ENCODE measurements around the gene ARSK.

ARSK gene

DNA sequence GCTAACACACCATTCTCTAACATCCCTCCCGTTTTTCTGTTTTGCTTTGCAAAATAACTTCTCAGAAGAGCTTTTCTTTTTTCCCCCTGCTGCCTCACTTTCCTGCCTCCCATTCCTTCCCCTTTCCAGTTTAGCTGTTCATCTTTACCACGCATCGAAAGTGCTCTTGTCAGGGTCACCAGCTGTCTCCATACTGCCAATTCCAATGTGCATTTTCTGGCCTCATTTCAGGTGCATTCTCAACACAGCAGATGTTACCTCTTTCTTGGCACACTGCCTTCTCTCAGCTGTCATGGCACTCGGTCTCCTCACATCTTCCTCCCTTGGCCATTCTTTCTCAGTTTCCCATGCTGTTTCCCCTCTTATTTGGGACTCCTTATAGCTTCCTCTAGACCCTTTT, 9.5 kb downstream of the ARSK start:
- TF ChIP-seq, protein P1, sequence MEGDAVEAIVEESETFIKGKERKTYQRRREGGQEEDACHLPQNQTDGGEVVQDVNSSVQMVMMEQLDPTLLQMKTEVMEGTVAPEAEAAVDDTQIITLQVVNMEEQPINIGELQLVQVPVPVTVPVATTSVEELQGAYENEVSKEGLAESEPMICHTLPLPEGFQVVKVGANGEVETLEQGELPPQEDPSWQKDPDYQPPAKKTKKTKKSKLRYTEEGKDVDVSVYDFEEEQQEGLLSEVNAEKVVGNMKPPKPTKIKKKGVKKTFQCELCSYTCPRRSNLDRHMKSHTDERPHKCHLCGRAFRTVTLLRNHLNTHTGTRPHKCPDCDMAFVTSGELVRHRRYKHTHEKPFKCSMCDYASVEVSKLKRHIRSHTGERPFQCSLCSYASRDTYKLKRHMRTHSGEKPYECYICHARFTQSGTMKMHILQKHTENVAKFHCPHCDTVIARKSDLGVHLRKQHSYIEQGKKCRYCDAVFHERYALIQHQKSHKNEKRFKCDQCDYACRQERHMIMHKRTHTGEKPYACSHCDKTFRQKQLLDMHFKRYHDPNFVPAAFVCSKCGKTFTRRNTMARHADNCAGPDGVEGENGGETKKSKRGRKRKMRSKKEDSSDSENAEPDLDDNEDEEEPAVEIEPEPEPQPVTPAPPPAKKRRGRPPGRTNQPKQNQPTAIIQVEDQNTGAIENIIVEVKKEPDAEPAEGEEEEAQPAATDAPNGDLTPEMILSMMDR (IDR thresholded peaks at IDR 0.05; ENCODE audit: low read depth, low read length), result no peak
- Histone ChIP-seq H3K4me3 (ENCODE audit: low read depth, low read length) (no peak overlapping the region), H3K27me3 (ENCODE audit: insufficient read depth, low read depth, severe bottlenecking) (no peaks in the 10 kb centered on the region), H3K36me3 (no peaks in the 10 kb centered on the region; the same call in 1 of the 2 replicates), H3K27ac (no peak overlapping the region), H3K9me3 (ENCODE audit: severe bottlenecking) (no peaks in the 10 kb centered on the region)
- DNase-seq, result no peak

DNA sequence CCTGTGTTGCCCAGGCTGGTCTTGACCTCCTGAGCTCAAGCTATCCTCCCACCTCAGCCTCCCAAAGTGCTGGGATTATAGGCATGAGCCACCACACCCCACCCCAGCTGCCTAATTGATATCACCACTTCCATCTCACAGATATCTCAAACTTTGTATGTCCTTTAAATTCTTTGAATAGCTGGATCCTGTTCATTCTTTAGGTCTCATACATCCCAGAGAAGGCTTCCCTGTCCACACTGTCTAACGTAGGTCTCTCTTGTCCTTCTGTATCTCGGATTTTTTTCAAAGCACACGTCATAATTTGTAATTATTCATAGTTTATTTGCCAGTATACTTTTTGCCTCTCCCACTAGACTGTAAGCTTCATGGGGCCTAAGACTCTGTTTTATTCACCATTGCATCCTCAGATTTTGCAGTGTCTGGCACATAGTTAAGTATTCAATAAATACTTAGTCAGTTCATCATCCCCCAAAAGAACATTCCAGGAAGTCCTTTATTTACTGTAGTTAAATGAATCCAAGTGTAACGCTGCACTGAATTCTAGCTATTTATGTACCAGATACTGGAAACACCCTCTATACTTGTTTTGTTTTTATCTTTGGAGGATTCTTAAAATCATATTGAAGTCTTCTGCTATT, 10.5 kb downstream of the ARSK start:
- DNase-seq, result no peak
- H3K9me3 ChIP-seq (ENCODE audit: severe bottlenecking), result no peaks in the 10 kb centered on the region
- no peak overlapping the region for H3K27ac ChIP-seq
- TF ChIP-seq, protein P1 (IDR thresholded peaks at IDR 0.05; ENCODE audit: low read depth, low read length), result no peak
- no peaks in the 10 kb centered on the region for H3K27me3 ChIP-seq (ENCODE audit: insufficient read depth, low read depth, severe bottlenecking)
- no peaks in the 10 kb centered on the region; the same call in 1 of the 2 replicates for H3K36me3 ChIP-seq
- H3K4me3 ChIP-seq (ENCODE audit: low read depth, low read length), result no peak overlapping the region

DNA sequence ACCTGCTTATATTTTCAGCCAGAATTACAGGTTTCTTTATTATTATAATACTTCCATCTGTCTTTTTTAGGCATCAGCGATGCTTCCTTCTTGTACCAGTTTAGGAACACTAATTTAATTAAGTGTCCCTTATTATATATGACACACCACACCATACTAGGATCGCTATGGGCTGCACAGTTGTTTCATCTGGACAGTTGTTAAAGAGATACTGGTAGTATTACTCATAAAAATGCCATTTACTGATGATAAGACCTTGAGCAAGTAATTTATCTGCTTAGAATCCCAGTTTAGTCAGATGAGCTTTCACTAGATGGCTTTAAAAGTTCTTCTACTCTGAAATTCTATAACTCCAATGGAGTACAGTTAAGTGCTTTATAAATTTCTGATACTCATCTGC, 17.1 kb downstream of the ARSK start:
- DNase-seq, result no peak
- no peak overlapping the region for H3K27ac ChIP-seq
- TF ChIP-seq, protein P1 (IDR thresholded peaks at IDR 0.05; ENCODE audit: low read depth, low read length), result no peak
- H3K4me3 ChIP-seq (ENCODE audit: low read depth, low read length), result no peak overlapping the region
- no peaks in the 10 kb centered on the region for H3K9me3 ChIP-seq (ENCODE audit: severe bottlenecking)
- no peaks in the 10 kb centered on the region for H3K27me3 ChIP-seq (ENCODE audit: insufficient read depth, low read depth, severe bottlenecking)
- H3K36me3 ChIP-seq, result no peaks in the 10 kb centered on the region; the same call in 1 of the 2 replicates

DNA sequence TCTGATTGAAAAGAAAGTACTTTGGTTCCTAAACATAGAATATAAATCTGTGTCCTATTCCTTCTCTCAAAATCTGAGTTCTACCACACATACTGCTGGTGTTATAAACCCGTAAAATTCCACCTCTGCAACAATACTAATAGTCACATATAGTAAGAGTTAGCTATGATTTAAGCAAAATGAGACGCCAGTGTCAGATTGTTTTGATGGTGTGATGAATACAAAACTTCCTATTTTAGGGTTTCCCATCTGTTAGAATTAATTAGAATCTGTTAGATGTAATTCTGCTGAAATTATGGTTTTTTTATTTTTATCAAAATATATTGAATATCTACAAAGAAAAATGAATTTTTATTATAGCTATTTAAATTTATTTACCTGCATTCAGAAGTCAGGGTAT, 26.7 kb downstream of the ARSK start:
- no peaks in the 10 kb centered on the region for H3K27me3 ChIP-seq (ENCODE audit: insufficient read depth, low read depth, severe bottlenecking)
- H3K9me3 ChIP-seq (ENCODE audit: severe bottlenecking), result no peaks in the 10 kb centered on the region
- H3K27ac ChIP-seq, result no peak overlapping the region
- no peaks in the 10 kb centered on the region for H3K36me3 ChIP-seq
- TF ChIP-seq, protein P1 (IDR thresholded peaks at IDR 0.05; ENCODE audit: low read depth, low read length), result no peak
- no peak for DNase-seq
- H3K4me3 ChIP-seq (ENCODE audit: low read depth, low read length), result no peak overlapping the region

DNA sequence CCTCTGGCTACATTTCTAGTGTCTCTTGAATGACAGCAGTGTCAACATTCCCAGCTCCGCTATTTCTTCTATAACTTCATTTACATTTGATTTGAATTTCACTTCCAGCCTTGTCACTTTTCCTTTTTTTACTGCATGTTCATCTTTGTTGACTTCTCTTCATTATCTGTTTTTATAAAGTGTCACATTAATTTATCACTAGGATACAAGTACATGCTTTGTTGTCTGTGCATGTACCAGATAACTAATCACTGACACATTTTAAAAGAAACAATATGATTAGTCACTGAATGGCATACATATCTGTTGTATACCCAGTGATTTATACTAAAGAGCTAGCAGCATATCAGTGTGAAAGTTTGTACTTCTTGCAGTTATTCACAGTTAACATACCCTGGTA, 29.1 kb downstream of the ARSK start:
- TF ChIP-seq, protein P1 (IDR thresholded peaks at IDR 0.05; ENCODE audit: low read depth, low read length), result no peak
- no peak for DNase-seq
- Histone ChIP-seq H3K27me3 (ENCODE audit: insufficient read depth, low read depth, severe bottlenecking) (no peaks in the 10 kb centered on the region), H3K9me3 (ENCODE audit: severe bottlenecking) (no peaks in the 10 kb centered on the region), H3K4me3 (ENCODE audit: low read depth, low read length) (no peak overlapping the region), H3K36me3 (no peaks in the 10 kb centered on the region), H3K27ac (no peak overlapping the region)

DNA sequence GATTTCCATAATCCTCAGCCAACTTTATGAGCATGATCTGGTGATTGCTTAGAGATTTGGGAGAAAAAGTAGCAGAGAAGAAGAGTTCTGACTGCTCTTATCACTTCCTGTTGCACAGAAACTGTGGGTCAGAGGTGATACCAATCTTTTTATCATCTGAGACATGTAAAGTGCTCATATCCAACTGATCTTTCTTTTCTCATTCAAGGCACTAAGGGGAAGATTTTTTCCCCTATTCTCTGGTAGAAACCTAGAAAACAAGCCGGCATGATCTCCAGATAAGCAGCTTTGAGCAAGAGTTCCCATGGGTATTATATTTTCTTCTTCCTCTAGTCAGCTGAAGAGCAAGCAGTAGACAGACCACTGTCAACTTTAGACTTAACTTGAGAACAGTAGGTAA, 36.0 kb downstream of the ARSK start:
- H3K9me3 ChIP-seq (ENCODE audit: severe bottlenecking), result no peaks in the 10 kb centered on the region
- DNase-seq, result no peak
- no peaks in the 10 kb centered on the region for H3K27me3 ChIP-seq (ENCODE audit: insufficient read depth, low read depth, severe bottlenecking)
- no peak overlapping the region for H3K4me3 ChIP-seq (ENCODE audit: low read depth, low read length)
- no peak overlapping the region for H3K27ac ChIP-seq
- no peaks in the 10 kb centered on the region; the same call in 1 of the 2 replicates for H3K36me3 ChIP-seq
- TF ChIP-seq, protein P1 (IDR thresholded peaks at IDR 0.05; ENCODE audit: low read depth, low read length), result no peak

Data from WERI-Rb-1 (cell line).